Activated naive CD8-positive, alpha-beta T cell treated with anti-CD3 and anti-CD28 coated beads, Interleukin-2, amount 10 ng/mL, durations not matched to agents 7 days and 5 days (primary cell): ENCODE results near the gene NLRC3. TPM values are rescaled to one million over a fixed set of nuclear protein-coding genes. Genes with fewer than 3 reads are reported as not detected.
"Not testable (repeated sequence)": the region's sequence is repeated elsewhere in the genome, so short reads cannot be mapped to it uniquely, and the experiment has no call there.

ENCODE experiments used
- ATAC-seq: fragments of 150-1000 bp; cut with Tn5 transposase; one replicate; pipeline ENCODE4 v1.10.0; 2021; ENCODE audit warnings: low read depth, moderate library complexity
- POLR2A ChIA-PET: fragments of 350-600 bp; sonication (Branson Sonifier 250); formaldehyde crosslinking; loops from one replicate; lab custom pipeline; 2021; ENCODE audit warnings: antibody characterized with exemption; lab: Charles Lee
- DNase-seq: peaks from one replicate; pipeline ENCODE4 v3.0.0; 2021
- H3K27ac Mint-ChIP-seq: one replicate; pipeline ENCODE4 v1.8.0; 2022; ENCODE audit warnings: mild to moderate bottlenecking, mixed read lengths
- H3K27me3 Mint-ChIP-seq: one replicate; pipeline ENCODE4 v1.8.0; 2022; ENCODE audit warnings: mild to moderate bottlenecking, moderate library complexity, mixed read lengths
- H3K36me3 Mint-ChIP-seq: one replicate; pipeline ENCODE4 v1.8.0; 2021; ENCODE audit warnings: mild to moderate bottlenecking, mixed read lengths
- H3K4me1 Mint-ChIP-seq: one replicate; pipeline ENCODE4 v1.8.0; 2021; ENCODE audit warnings: mixed read lengths
- H3K4me3 Mint-ChIP-seq: one replicate; pipeline ENCODE4 v1.8.0; 2022; ENCODE audit warnings: mild to moderate bottlenecking, moderate library complexity, mixed read lengths
- H3K9me3 Mint-ChIP-seq: one replicate; pipeline ENCODE4 v1.8.0; 2021; ENCODE audit warnings: mixed read lengths
- total RNA-seq, 2 experiments: library from RNA; stranded (reverse); gene quantifications; one replicate each; pipeline ENCODE4 v1.2.3, GENCODE V29; 2021

Gene NLRC3, protein sequence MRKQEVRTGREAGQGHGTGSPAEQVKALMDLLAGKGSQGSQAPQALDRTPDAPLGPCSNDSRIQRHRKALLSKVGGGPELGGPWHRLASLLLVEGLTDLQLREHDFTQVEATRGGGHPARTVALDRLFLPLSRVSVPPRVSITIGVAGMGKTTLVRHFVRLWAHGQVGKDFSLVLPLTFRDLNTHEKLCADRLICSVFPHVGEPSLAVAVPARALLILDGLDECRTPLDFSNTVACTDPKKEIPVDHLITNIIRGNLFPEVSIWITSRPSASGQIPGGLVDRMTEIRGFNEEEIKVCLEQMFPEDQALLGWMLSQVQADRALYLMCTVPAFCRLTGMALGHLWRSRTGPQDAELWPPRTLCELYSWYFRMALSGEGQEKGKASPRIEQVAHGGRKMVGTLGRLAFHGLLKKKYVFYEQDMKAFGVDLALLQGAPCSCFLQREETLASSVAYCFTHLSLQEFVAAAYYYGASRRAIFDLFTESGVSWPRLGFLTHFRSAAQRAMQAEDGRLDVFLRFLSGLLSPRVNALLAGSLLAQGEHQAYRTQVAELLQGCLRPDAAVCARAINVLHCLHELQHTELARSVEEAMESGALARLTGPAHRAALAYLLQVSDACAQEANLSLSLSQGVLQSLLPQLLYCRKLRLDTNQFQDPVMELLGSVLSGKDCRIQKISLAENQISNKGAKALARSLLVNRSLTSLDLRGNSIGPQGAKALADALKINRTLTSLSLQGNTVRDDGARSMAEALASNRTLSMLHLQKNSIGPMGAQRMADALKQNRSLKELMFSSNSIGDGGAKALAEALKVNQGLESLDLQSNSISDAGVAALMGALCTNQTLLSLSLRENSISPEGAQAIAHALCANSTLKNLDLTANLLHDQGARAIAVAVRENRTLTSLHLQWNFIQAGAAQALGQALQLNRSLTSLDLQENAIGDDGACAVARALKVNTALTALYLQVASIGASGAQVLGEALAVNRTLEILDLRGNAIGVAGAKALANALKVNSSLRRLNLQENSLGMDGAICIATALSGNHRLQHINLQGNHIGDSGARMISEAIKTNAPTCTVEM
- 10 to 100 TPM; 95.9 to 97.4 TPM for total RNA-seq

DNA sequence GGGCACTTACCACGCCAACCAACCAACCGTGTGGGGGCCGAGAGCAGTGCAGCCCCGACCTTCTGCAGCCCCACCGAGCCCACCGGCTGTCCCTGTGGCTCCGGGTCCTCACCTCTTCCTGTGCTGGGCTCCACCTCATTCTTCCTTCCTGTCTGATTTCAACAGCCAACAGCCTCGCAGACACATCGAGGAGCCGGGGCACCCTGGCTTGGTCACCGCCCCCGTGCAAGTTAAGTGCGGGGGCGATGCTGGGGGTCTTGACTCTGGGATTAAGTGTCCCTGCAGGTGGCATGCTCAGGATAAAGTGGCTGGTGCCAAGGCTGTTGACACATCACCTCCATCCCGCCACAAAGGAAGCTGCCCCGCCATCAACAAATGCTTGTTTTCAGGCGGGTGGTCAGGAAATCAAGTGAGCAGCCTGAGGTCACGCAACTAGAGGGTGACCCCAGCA is at the start of gene NLRC3:
TSS of gene NLRC3 (minus strand) at position 102 of the 451 bp plus-strand sequence. CDS start 12,367 bp downstream, outside the sequence.
- Mint-ChIP-seq H3K27ac (peak within 1 kb of the TSS; percentile 96), H3K4me1 (peaks cover 35% of the 10 kb centered on the region), H3K4me3 (peak within 1 kb of the TSS; percentile 96), H3K27me3 (no peaks in the 10 kb centered on the region), H3K36me3 (peaks cover 22% of the 10 kb centered on the region), H3K9me3 (no peaks in the 10 kb centered on the region)
- POLR2A ChIA-PET: interaction anchor here (0.8 to 5.1 kb wide), 4 partner anchors 30 to 63 kb away, joined by 3 to 35 read pairs (median 3); partner anchors contain the start of gene SLX4
- ATAC-seq (peak; percentile 47), DNase-seq (peak; percentile 76)

DNA sequence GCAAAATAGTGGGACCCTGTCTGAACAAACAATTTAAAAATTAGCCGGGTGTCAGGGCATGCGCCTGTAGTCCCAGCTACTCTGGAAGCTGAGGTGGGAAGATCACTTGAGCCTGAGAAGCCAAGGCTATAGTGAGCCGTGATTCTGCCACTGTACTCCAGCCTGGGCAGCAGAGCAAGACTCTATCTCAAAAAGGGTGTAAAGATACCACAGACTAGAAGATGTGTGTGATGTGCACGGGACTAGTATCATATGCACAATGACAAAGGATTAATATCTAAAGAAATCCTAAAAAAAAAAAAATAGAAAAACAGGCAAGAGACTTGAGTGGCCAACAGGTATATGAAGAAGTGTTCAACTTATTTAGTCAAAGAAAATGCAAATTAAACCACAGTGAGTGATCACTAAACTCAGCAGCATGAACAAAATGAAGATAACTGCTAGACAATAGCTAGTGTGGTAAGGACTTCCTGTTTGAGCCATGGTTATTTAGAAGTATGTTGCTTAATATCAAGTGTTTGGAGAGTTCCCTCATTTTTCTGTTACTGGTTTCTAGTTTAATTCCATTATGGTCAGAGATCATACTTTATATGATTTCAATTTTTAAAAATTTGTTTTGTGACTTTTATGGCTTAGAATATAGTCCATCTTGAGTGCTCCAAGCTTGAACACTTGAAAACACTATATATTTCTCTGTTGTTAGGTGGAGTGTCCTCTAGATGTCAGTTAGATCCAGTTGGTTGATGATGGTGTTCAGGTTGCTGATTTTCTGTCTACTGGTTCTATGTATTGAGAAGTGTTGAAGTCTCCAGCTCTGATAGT is 48.9 kb upstream of the NLRC3 start:
- Mint-ChIP-seq H3K27ac (peak overlapping the region; percentile 89), H3K9me3 (no peaks in the 10 kb centered on the region), H3K36me3 (peaks cover 10% of the 10 kb centered on the region), H3K4me1 (peaks cover 30% of the 10 kb centered on the region), H3K27me3 (no peaks in the 10 kb centered on the region), H3K4me3 (peak overlapping the region; percentile 40)
- peak; percentile 91 for ATAC-seq
- no peak for DNase-seq
- POLR2A ChIA-PET: interaction anchor here (0.7 to 2.0 kb wide), 7 partner anchors 11 to 467 kb away, joined by 3 to 14 read pairs (median 6); partner anchors contain the start of gene SLX4

DNA sequence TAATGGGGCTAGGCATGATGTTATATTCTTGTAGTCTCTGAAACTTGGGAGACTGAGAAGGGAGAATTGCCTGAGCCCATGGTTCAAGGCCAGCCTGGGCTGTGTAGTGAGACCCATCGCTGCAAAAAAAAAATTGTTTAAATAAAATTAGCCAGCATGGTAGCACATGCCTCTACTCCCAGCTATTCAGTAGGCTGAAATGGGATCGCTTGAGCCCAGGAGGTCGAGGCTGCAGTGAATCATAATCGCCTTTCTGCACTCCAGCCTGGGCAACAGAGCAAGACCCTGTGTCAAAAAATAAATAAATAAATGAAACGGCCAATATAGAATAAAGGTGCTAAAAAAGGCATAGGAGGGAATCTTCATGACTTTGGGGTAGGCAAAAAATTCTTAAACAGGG is 48.1 kb upstream of the NLRC3 start:
- peaks cover 30% of the 10 kb centered on the region for H3K4me1 Mint-ChIP-seq
- peak overlapping the region; percentile 40 for H3K4me3 Mint-ChIP-seq
- ATAC-seq (no peak), DNase-seq (no peak)
- POLR2A ChIA-PET: interaction anchor here (2.0 kb wide), 1 partner anchor 11 kb away, joined by 14 read pairs; no protein-coding TSS in a partner anchor
- no peaks in the 10 kb centered on the region for H3K27me3 Mint-ChIP-seq
- H3K36me3 Mint-ChIP-seq: peaks cover 10% of the 10 kb centered on the region
- no peaks in the 10 kb centered on the region for H3K9me3 Mint-ChIP-seq
- H3K27ac Mint-ChIP-seq: peak overlapping the region; percentile 89

DNA sequence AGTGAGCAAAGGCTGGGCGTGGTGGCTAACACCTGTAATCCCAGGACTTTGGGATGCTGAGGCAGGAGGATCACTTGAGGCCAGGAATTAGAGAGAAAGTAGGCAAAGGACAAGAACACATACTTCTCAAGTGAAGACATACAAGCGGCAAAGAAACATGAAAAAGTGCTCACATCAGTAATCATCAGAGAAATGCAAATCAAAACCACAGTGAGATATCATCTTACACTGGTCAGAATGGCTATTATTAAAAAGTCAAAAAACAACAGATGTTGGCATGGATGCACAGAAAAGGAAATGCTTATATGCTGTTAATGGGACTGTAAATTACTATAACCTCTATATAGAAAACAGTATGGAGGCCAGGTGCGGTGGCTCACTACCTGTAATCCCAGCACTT is 46.4 kb upstream of the NLRC3 start:
- DNase-seq (no peak), ATAC-seq (no peak)
- POLR2A ChIA-PET: interaction anchor here (1.0 kb wide), 1 partner anchor 12 kb away, joined by 6 read pairs; the partner anchor contains the start of gene SLX4
- Mint-ChIP-seq H3K27me3 (no peaks in the 10 kb centered on the region), H3K36me3 (peaks cover 4% of the 10 kb centered on the region), H3K4me1 (peaks cover 31% of the 10 kb centered on the region), H3K27ac (no peak overlapping the region), H3K4me3 (no peak overlapping the region), H3K9me3 (no peaks in the 10 kb centered on the region)

DNA sequence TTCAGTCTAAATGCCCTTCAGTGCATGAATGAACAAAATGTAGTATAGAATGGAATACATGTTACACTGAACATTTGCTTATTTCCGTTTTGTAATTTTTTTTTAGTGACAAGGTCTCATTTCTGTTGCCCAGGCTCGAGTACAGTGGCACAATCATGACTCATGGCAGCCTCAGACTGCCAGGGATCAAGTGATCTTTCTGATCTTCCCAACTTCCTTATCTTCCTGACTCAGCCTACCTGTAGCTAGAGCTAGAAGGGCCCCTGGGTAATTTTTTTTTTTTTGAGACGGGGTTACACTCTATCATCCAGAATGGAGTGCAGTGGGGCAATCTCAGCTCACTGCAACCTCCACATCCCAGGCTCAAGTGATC is 41.6 kb upstream of the NLRC3 start:
- Mint-ChIP-seq H3K4me3 (no peak overlapping the region), H3K27ac (peak overlapping the region; percentile 13), H3K4me1 (peaks cover 23% of the 10 kb centered on the region), H3K27me3 (no peaks in the 10 kb centered on the region), H3K9me3 (no peaks in the 10 kb centered on the region), H3K36me3 (peaks cover 35% of the 10 kb centered on the region)
- DNase-seq (no peak), ATAC-seq (no peak)
- POLR2A ChIA-PET: no interaction called here

DNA sequence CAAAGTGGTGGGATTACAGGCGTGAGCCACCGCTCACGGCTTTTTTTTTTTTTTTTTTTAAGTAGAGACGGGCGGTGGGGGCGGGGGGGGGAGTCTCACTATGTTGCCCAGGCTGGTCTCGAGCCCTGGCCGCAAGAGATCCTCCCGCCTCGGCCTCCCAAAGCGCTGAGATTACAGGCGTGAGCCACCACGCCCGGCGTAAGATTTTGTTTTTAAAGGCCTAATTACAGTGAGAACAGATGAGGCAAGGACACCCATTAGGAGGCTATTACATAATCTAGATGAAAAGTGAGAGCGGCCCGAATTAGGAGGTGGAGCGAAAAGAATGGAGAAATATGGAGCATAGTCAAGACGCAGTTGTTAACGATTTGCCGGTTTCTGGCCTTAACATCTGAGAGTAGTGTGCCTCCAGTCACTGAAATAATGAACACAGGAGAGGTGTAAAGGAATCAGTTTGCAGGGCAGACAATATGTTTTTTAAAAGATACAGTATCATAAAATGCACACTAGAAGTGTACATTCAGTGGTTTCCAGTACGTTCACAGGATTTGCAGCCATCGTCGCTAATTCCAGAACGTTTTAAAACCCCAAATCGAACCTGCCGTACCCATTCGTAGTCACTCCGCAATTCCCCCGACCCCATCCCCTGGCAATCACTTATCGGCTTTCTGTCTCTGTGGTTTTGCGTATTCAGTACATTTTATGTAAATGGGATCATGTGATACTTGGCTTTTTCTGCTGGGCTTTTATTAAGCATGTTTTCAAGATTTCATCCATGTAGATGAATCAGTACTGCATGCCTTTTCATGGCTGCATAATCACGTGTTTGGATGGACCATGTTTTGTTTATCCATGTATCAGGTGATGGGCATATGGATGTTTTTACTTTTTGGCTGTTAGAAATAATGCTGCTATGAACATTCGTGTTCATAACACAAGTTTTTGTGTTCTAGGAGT is 35.6 kb upstream of the NLRC3 start:
- Mint-ChIP-seq H3K27me3 (no peaks in the 10 kb centered on the region), H3K36me3 (peaks cover 47% of the 10 kb centered on the region), H3K9me3 (no peaks in the 10 kb centered on the region), H3K4me3 (peak overlapping the region; percentile 100), H3K27ac (peak overlapping the region; percentile 100), H3K4me1 (peaks cover 50% of the 10 kb centered on the region)
- ATAC-seq (no peak), DNase-seq (peak; percentile 15)
- POLR2A ChIA-PET: interaction anchor here (0.6 to 1.5 kb wide), 11 partner anchors 10 to 538 kb away, joined by 3 to 35 read pairs (median 6); partner anchors contain the start of genes CLUAP1 and NLRC3

DNA sequence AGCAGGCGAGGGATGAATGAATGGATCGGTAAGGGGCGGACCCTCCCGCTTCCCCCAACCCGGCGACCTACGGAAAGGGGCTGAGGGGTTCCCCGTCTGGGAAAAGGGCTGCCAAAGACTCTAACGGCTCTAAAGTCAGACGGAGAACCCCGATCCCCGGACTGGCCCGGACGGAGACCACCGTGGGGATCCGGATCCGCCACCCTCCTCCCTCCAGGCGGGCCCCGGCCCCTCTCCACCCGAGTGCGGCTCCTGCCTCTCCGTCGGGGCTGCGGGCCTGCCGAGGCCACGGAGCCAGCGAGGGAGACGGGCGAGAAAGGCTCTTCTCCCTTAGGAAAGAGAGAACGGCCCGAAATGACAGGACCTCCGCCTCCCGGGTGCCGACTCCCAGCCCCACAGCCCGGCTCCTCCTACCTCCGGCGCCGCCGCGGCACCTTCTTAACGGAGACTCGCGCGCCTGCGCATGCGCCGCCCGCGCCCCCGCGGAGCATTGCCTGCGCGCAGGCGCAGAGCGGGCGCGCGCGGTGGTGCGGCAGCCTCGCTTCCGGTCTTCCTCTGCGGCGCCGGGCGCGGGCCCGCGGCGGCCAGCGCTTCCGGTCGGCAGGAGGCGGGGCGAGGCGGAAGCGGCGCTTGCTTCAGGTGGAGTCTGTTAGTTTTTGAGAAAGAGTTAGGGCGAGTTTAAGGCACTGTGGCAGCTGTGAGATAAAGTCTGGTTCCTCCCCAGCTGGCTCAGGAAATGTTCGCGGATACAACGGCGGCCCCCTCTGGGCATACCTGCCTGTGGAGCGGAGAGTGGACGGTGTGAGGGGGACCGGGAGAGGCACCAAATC is 34.2 kb upstream of the NLRC3 start, which contains the start of gene SLX4:
TSS of gene SLX4 (minus strand) at position 461 of the 830 bp plus-strand sequence. CDS start 2,642 bp downstream, outside the sequence.
- Mint-ChIP-seq H3K27ac (peak within 1 kb of the TSS; percentile 100), H3K4me3 (peak within 1 kb of the TSS; percentile 100), H3K4me1 (peaks cover 55% of the 10 kb centered on the region), H3K36me3 (peaks cover 42% of the 10 kb centered on the region), H3K9me3 (no peaks in the 10 kb centered on the region), H3K27me3 (no peaks in the 10 kb centered on the region)
- peak; percentile 99 for DNase-seq
- peak; percentile 91 for ATAC-seq
- POLR2A ChIA-PET: interaction anchor here (0.7 to 1.5 kb wide), 11 partner anchors 11 to 537 kb away, joined by 3 to 35 read pairs (median 6); partner anchors contain the start of genes CLUAP1 and NLRC3

DNA sequence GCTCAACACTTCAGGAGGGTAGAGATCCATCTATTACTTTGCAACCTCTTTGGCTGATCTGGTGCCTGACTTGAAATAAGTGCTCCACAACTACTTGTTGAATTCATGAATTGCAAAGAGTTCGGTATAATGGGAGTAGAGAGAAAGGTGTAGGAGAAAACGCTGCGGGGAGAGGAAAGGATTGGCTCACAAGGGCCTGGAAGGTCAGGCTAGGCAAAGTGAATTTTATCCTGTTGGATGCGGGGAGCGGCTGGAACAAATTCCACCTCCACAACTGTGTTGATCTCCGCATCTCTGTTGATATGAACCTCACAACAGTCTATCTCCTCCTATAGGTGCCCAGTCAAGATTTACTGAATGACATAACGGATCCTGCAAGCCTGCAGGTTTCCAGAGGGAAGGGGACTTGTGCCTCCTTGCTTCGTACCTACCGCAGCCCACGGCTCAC is 33.5 kb upstream of the NLRC3 start:
- POLR2A ChIA-PET: interaction anchor here (0.7 kb wide), 1 partner anchor 32 kb away, joined by 4 read pairs; no protein-coding TSS in a partner anchor
- Mint-ChIP-seq H3K4me1 (peaks cover 53% of the 10 kb centered on the region), H3K4me3 (peak overlapping the region; percentile 100), H3K9me3 (no peaks in the 10 kb centered on the region), H3K36me3 (peaks cover 36% of the 10 kb centered on the region), H3K27me3 (no peaks in the 10 kb centered on the region), H3K27ac (peak overlapping the region; percentile 73)
- ATAC-seq (no peak), DNase-seq (no peak)

DNA sequence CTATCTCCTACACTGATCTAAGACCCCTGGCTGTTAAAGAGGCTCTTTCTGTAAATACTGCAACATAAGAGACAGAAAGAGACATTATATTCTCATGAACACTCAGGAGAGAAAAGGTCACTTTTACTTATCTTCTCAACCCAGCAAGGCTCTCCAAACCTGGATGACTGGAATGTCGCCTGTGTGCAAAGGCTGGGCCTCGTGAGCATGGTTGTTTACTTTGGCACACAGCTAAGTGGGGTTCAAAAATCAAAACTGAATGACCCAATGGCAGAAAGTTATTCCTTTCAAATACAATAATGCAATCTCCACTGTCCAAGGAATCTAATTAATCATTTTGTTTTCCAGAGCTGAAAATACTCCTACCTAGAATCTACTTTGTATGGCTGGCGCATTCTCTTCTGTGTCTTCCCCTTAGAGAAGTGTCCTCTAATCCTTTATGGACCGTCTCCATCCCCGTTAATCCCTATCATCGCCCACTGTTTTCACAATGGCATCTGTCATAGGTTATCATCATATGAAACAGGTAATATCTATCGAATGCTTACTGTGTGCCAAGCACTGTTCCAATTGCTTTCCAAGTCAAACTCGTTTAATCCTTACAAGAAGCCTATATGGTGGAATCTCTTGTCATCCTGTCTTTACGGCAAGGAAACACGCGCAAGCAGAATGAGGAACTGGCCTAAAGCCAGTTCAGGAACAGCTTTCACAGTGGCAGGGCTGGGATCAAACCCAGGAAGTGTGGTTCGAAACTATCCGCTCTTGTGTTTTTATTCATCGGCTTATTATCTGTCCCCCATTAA is 32.9 kb upstream of the NLRC3 start:
- ATAC-seq (no peak), DNase-seq (peak; percentile 6)
- Mint-ChIP-seq H3K27ac (peak overlapping the region; percentile 73), H3K27me3 (no peaks in the 10 kb centered on the region), H3K9me3 (no peaks in the 10 kb centered on the region), H3K4me1 (peaks cover 49% of the 10 kb centered on the region), H3K36me3 (peaks cover 32% of the 10 kb centered on the region), H3K4me3 (peak overlapping the region; percentile 100)
- POLR2A ChIA-PET: interaction anchor here (0.7 kb wide), 1 partner anchor 31 kb away, joined by 4 read pairs; no protein-coding TSS in a partner anchor

DNA sequence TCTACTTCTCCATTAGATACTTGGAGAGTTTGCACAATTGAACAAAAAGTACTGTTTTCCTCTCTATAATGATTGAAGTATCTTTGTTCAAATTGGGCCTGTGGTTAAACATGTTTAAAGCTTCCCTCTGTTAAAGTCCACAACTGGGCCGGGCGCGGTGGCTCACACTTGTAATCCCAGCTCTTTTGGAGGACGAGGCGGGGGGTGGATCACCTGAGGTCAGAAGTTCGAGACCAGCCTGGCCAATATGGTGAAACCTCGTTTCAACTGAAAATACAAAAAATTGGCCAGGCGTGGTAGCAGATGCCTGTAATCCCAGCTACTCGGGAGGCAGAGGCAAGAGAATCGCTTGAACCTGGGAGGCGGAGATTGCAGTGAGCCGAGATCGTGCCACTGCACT is 31.8 kb upstream of the NLRC3 start:
- H3K27me3 Mint-ChIP-seq, H3K27ac Mint-ChIP-seq, H3K9me3 Mint-ChIP-seq, H3K4me3 Mint-ChIP-seq, ATAC-seq, DNase-seq, POLR2A ChIA-PET: not testable (repeated sequence)
- Mint-ChIP-seq H3K36me3 (peaks cover 24% of the 10 kb centered on the region), H3K4me1 (peaks cover 41% of the 10 kb centered on the region)
